GM21381 (cell line): ENCODE data around the gene SBSN.
"Not testable (repeated sequence)": the region's sequence is repeated elsewhere in the genome, so short reads cannot be mapped to it uniquely, and the experiment has no call there.

Source experiments
- ATAC-seq: cut with Tn5 transposase; IDR thresholded peaks from one replicate; pipeline ENCODE4 v1.9.1; 2021; ENCODE audit warnings: mild to moderate bottlenecking, moderate library complexity; ENCODE audit not compliant: unreplicated experiment

Gene SBSN

GRCh38 chr19:35478794-35479677 lies 49.1 kb downstream of the SBSN start:
- no peak for ATAC-seq

GRCh38 chr19:35476149-35476548 lies 52.0 kb downstream of the SBSN start:
- no peak for ATAC-seq

- ATAC-seq: not testable (repeated sequence)
These were observed 53.5 kb downstream of the SBSN start for GRCh38 chr19:35474594-35474993.

GRCh38 chr19:35474104-35474503 lies 54.0 kb downstream of the SBSN start:
- no peak for ATAC-seq
